ENCODE measurements around the gene DLG4.

DNA sequence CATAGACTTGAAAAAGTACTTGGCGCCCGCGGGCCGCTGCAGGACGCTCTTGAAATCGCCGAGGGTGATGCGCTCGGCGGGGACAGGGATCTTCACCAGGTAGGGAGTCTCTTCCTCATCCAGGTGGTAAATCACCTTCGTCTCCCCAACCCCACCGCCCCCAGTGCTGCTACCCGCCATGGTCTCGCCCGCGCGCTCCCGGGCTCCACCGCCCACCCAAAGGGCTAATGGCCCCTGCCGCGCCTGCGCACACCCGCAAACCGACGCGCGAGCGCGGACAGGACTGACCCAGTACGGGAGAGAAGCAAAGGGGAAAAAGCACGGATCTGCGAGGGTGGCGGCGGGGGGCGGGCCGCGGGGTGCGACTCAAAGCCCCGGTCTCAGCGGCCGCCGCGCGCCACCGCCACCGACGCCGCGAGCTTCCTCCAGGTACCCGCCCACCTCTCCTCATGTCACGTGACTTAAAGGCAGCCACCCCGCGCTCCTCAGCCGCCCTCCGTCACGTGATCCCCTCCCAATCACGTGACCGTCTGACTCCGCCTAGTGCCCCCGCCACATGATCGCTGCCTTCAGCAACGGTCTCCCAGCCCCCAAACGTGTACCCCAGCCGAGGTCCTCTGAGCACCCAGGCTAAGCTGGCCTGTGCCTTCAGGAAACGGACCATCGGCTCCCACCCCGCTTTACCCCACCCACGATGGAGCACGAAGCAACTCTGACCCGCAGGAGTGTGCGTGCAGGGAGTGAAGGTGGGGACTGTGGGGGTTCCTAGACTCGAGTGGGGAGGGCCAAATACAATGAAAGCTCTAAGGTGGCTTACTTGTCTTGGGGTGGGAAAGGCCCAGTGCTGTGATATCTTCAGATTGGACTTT, 14.7 kb upstream of the DLG4 start, which contains the start of gene DVL2:
- TF ChIP-seq, protein P1, sequence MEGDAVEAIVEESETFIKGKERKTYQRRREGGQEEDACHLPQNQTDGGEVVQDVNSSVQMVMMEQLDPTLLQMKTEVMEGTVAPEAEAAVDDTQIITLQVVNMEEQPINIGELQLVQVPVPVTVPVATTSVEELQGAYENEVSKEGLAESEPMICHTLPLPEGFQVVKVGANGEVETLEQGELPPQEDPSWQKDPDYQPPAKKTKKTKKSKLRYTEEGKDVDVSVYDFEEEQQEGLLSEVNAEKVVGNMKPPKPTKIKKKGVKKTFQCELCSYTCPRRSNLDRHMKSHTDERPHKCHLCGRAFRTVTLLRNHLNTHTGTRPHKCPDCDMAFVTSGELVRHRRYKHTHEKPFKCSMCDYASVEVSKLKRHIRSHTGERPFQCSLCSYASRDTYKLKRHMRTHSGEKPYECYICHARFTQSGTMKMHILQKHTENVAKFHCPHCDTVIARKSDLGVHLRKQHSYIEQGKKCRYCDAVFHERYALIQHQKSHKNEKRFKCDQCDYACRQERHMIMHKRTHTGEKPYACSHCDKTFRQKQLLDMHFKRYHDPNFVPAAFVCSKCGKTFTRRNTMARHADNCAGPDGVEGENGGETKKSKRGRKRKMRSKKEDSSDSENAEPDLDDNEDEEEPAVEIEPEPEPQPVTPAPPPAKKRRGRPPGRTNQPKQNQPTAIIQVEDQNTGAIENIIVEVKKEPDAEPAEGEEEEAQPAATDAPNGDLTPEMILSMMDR (IDR thresholded peaks at IDR 0.05): no peak
- TF ChIP-seq POLR2A (IDR thresholded peaks at IDR 0.05) (peak in 1 of 2 donors; percentile 65), POLR2AphosphoS5 (IDR thresholded peaks at IDR 0.05) (peak in 2 of 3 donors; percentile 76 to 85)

All from suprapubic skin (tissue), 4 donors.